C4-2B (cell line): ENCODE data around the gene DNAJC8.
A peak's percentile ranks its signal among the peaks of the same experiment; 100 is the strongest.

Experiments
- H3K27ac ChIP-seq: fragments of 450-650 bp; 2 replicates; pipeline ENCODE4 v1.5.1; 2017
- CTCF ChIP-seq: fragments of 450-650 bp; conservative IDR thresholded peaks from 2 replicates; pipeline ENCODE4 v1.5.1; 2017; ENCODE audit warnings: mild to moderate bottlenecking
- ZFX ChIP-seq: fragments of 450-650 bp; IDR thresholded peaks from 2 replicates; pipeline ENCODE4 v1.6.1; 2017

Gene DNAJC8

GRCh38 chr1:28259934-28260802 is 27.3 kb upstream of the DNAJC8 start:
- TF ChIP-seq ZFX (0 out of 2 replicates have a peak, but pooled peaks have one; percentile 29), CTCF (no peak)
- peak overlapping the region; percentile 89 for H3K27ac ChIP-seq

- TF ChIP-seq CTCF: no peak
- TF ChIP-seq ZFX: peak; percentile 54
Observed at GRCh38 chr1:28259252-28259933, 26.6 kb upstream of the DNAJC8 start, which contains the start of gene SESN2. Gene SESN2, plus strand, starts transcription at chr1:28259518. Its CDS starts 330 bp downstream, at chr1:28259848.

GRCh38 chr1:28258628-28259251 is 25.9 kb upstream of the DNAJC8 start:
- H3K27ac ChIP-seq: peak overlapping the region; percentile 89
- TF ChIP-seq CTCF (no peak), ZFX (no peak)

More at GRCh38 chr1:28259252-28259933, 26.6 kb upstream of the DNAJC8 start, which contains the start of gene SESN2:
- H3K27ac ChIP-seq: peak within 1 kb of the TSS; percentile 89

- TF ChIP-seq CTCF (no peak), ZFX (no peak)
- no peak overlapping the region for H3K27ac ChIP-seq
Observed at GRCh38 chr1:28257736-28258135, 24.9 kb upstream of the DNAJC8 start.

- no peak overlapping the region for H3K27ac ChIP-seq
- TF ChIP-seq ZFX: no peak
- no peak for TF ChIP-seq CTCF
Observed at GRCh38 chr1:28256197-28256827, 23.5 kb upstream of the DNAJC8 start.

GRCh38 chr1:28249866-28250295 is 17.1 kb upstream of the DNAJC8 start:
- H3K27ac ChIP-seq: peak overlapping the region; percentile 68

More at GRCh38 chr1:28249866-28250295, 17.1 kb upstream of the DNAJC8 start:
- TF ChIP-seq ZFX (no peak), CTCF (no peak)
